PFSK-1 (cell line): ENCODE measurements around the gene MUSK.

ENCODE experiments used
- POLR2AphosphoS5 ChIP-seq: IDR thresholded peaks from 2 replicates; pipeline ENCODE4 v1.6.1; 2012; ENCODE audit warnings: low read depth, mild to moderate bottlenecking, control low read depth, low read length, moderate library complexity
- SIN3A ChIP-seq: IDR thresholded peaks from 2 replicates; pipeline ENCODE4 v1.6.1; 2012; ENCODE audit warnings: mild to moderate bottlenecking, low read length, moderate library complexity, borderline replicate concordance; ENCODE audit not compliant: insufficient read depth

DNA sequence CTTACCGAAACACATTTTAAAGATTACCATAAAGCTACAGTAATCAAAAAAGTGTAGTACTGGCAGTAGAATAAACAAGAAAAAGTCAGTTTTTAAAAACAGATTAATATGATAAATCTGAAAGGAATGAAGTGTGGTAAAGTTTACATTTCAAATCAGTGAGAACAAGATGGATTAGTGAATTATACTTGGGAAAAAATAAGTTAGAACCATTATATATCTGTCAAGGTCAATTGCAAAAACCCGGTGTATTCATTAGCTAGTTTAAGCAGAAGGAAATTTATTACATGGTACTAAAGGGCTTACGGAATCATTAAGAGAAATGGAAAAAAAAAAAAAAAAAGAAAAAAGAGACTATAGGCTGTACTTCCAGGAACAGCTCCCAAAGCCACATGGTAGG, 164.3 kb downstream of the MUSK start:
- TF ChIP-seq SIN3A (no peak), POLR2AphosphoS5 (no peak)
